Sigmoid colon (tissue), 7 donors: ENCODE results near the gene ASPRV1. TPM values are rescaled to one million over a fixed set of nuclear protein-coding genes. Genes with fewer than 3 reads are reported as not detected.

Experiments used
- DNase-seq: peaks from one replicate; pipeline ENCODE4 v3.0.0-alpha.2; 2019
- H3K27ac ChIP-seq, 4 donors: fragments of 200-600 bp; sonication (generic); one replicate each; pipeline ENCODE4 v1.5.1; 2016 to 2019; ENCODE audit warnings: mild to moderate bottlenecking in 1 of 4
- H3K27me3 ChIP-seq, 3 donors: fragments of 200-600 bp; sonication (generic); one replicate each; pipeline ENCODE4 v1.5.1; 2019; ENCODE audit warnings: mild to moderate bottlenecking in 1 of 3
- H3K36me3 ChIP-seq, 4 donors: fragments of 200-600 bp; sonication (generic); one replicate each; pipeline ENCODE4 v1.5.1; 2016 to 2019
- H3K4me1 ChIP-seq, 4 donors: fragments of 200-600 bp; sonication (generic); one replicate each; pipeline ENCODE4 v1.5.1; 2017 to 2019
- H3K4me3 ChIP-seq, 4 donors: fragments of 200-600 bp; sonication (generic); one replicate each; pipeline ENCODE4 v1.5.1; 2017 to 2019; ENCODE audit warnings: mild to moderate bottlenecking in 2 of 4, moderate library complexity in 1 of 4
- H3K9me3 ChIP-seq, 4 donors: fragments of 200-600 bp in 3 of 4; sonication (generic) in 3 of 4; one replicate each; pipeline versions ENCODE4 v1.5.1 to v1.6.1; 2013 to 2019
- CTCF ChIP-seq, 4 experiments: fragments of 450-650 bp in 3 of 4; fragments of 200-600 bp in 1 of 4; IDR thresholded peaks; one replicate each; pipeline ENCODE4 v1.5.1; 2016 to 2019; ENCODE audit warnings: antibody characterized with exemption in 4 of 4, mild to moderate bottlenecking in 3 of 4, moderate library complexity in 2 of 4
- EP300 ChIP-seq, 4 donors: sonication (generic); formaldehyde crosslinking; IDR thresholded peaks; one replicate each; pipeline ENCODE4 v1.6.1; 2017; ENCODE audit warnings: antibody characterized with exemption in 4 of 4
- POLR2A ChIP-seq, 2 donors: fragments of 450-650 bp; IDR thresholded peaks; one replicate each; pipeline ENCODE4 v1.6.1; 2016; ENCODE audit warnings: antibody characterized with exemption in 2 of 2, mild to moderate bottlenecking in 2 of 2, moderate library complexity in 2 of 2
- POLR2AphosphoS5 ChIP-seq, 4 donors: sonication (generic); formaldehyde crosslinking; IDR thresholded peaks; one replicate each; pipeline ENCODE4 v1.6.1; 2017; ENCODE audit warnings: antibody characterized with exemption in 4 of 4
- WGBS, 2 donors: extraction: QIAGEN DNeasy Blood & Tissue Kit; methylation state at CpG; one replicate each; pipeline ENCODE4 v1.1.7; 2013; 5-methylcytosine and 5-hydroxymethylcytosine counted together
- intact Hi-C: fragments of 100-400 bp; cut with DNase I; formaldehyde crosslinking; loops from one replicate; pipeline ENCODE4 v1.15.1; 2023
- polyA plus RNA-seq, 3 donors: library from polyadenylated mRNA; stranded (reverse); fragments of 200-250 nt; gene quantifications; one replicate each; pipeline ENCODE4 v1.2.3, GENCODE V29; 2013
- total RNA-seq, 4 donors: library from RNA; depleted of rRNA; stranded (reverse); fragments of >200 nt; gene quantifications; one replicate each; pipeline ENCODE4 v1.1.0, GENCODE V29; 2016
- donor health status: healthy with polysubstance abuse.
- donor health status: Bipolar disorder and iron deficiency.
- donor health status: healthy.

The ASPRV1 gene
- total and polyA plus RNA-seq, 7 donors = 1.1 to 1.4 (median 1.2) TPM

- no peak for DNase-seq
- TF ChIP-seq POLR2AphosphoS5 (IDR thresholded peaks at IDR 0.05) = no peak
- no peak for TF ChIP-seq CTCF (IDR thresholded peaks at IDR 0.05)
- no peak for TF ChIP-seq POLR2A (IDR thresholded peaks at IDR 0.05)
- TF ChIP-seq EP300 (IDR thresholded peaks at IDR 0.05) = no peak
- H3K4me3 ChIP-seq = no peak overlapping the region
- H3K27me3 ChIP-seq = no peaks in the 10 kb centered on the region
- no peaks in the 10 kb centered on the region for H3K36me3 ChIP-seq
- intact Hi-C loops = no loop called here
- H3K4me1 ChIP-seq = no peaks in the 10 kb centered on the region
- H3K27ac ChIP-seq = no peak overlapping the region
- no peaks in the 10 kb centered on the region for H3K9me3 ChIP-seq
- 92 to 96% methylated on average over 1 of the region's 1 CpG for WGBS, 2 donors
These were observed 11.4 kb upstream of the ASPRV1 start for GRCh38 chr2:69972822-69973221.

DNA sequence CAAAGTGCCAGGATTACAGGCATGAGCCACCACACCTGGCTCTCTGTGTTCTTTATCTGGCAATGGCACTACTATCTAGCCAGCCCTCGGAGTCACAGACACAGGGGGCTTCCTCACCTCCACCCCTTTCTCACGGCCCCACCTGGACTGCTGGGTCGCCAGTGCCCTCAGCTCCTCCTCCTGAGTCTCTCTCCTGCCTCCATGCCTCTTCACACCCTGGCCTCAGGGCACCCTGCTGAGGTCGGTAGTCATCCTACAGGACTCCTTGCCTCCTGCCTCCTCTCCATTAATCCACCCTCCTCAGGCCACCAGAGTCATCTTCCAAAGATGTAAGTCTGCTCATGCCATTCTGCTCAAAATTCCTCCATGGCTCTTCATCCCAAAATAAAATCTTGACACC is 8.6 kb upstream of the ASPRV1 start:
- Histone ChIP-seq H3K4me3 (no peak overlapping the region), H3K4me1 (no peaks in the 10 kb centered on the region), H3K27me3 (no peaks in the 10 kb centered on the region), H3K27ac (no peak overlapping the region), H3K9me3 (no peaks in the 10 kb centered on the region), H3K36me3 (no peaks in the 10 kb centered on the region)
- intact Hi-C loops = no loop called here
- no peak for TF ChIP-seq CTCF (IDR thresholded peaks at IDR 0.05)
- TF ChIP-seq POLR2A (IDR thresholded peaks at IDR 0.05) = no peak
- TF ChIP-seq EP300 (IDR thresholded peaks at IDR 0.05) = no peak
- TF ChIP-seq POLR2AphosphoS5 (IDR thresholded peaks at IDR 0.05) = no peak
- WGBS, 2 donors = 74 to 82% methylated on average over 4 of the region's 4 CpGs
- peak; percentile 24 for DNase-seq

DNA sequence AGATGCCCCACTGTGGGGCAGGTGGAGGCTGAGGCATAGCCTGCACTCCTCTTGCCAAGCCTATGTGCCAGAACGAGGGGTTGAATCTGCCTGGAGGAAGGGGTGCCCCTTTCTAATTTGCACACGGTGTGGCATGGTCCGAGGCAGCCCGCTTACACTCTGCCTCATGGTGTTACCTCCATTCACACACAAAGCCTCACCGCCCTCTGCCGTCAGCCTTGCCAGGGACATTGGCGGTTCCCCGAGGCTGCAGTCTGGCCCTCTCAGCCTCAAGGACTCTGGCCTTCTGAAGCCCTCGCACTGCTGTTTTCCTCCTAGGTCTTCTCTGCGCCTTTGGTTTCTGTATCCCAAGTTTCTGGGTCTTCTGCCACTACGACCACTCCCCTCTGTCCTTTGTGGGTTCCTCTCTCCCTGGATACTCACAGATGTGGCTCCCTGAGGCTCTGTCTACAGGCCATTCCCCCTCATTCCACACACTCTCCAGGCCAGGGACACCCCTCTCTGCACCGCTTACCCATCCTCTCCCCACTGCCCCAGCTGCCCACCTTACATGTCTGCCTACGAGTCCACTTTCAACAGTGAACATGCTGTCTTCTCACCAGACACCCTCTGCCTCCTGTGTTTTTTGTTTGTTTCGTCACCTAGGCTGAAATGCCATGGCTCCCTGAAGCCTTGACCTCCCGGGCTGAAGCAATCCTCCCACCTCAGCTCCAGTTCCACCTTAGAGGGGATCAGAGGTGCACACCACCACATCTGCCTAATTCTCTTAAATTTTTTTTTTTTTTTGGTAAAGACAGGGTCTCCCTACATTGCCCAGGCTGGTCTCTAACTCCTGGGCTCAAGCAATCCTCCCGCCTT is 7.9 kb upstream of the ASPRV1 start:
- WGBS, 2 donors = 92% methylated on average over 16 of the region's 16 CpGs
- H3K27me3 ChIP-seq = no peaks in the 10 kb centered on the region
- H3K27ac ChIP-seq = no peak overlapping the region
- H3K4me3 ChIP-seq = no peak overlapping the region
- intact Hi-C loops = no loop called here
- no peaks in the 10 kb centered on the region for H3K9me3 ChIP-seq
- H3K4me1 ChIP-seq = no peaks in the 10 kb centered on the region
- no peaks in the 10 kb centered on the region for H3K36me3 ChIP-seq
- DNase-seq = peak; percentile 34
- TF ChIP-seq POLR2A (IDR thresholded peaks at IDR 0.05) = no peak
- no peak for TF ChIP-seq CTCF (IDR thresholded peaks at IDR 0.05)
- no peak for TF ChIP-seq POLR2AphosphoS5 (IDR thresholded peaks at IDR 0.05)
- no peak for TF ChIP-seq EP300 (IDR thresholded peaks at IDR 0.05)

- 86 to 88% methylated on average over 10 of the region's 10 CpGs for WGBS, 2 donors
- intact Hi-C loops = no loop called here
- no peaks in the 10 kb centered on the region for H3K36me3 ChIP-seq
- H3K27ac ChIP-seq = no peak overlapping the region
- no peaks in the 10 kb centered on the region for H3K27me3 ChIP-seq
- TF ChIP-seq POLR2AphosphoS5 (IDR thresholded peaks at IDR 0.05) (no peak), EP300 (IDR thresholded peaks at IDR 0.05) (no peak), POLR2A (IDR thresholded peaks at IDR 0.05) (no peak), CTCF (IDR thresholded peaks at IDR 0.05) (no peak)
- H3K9me3 ChIP-seq = no peaks in the 10 kb centered on the region
- DNase-seq = no peak
- H3K4me3 ChIP-seq = no peak overlapping the region
- no peaks in the 10 kb centered on the region for H3K4me1 ChIP-seq
These were observed 7.2 kb upstream of the ASPRV1 start for GRCh38 chr2:69968609-69969008.
